ENCODE data around the gene SELENOT.
A peak's percentile ranks its signal among the peaks of the same experiment; 100 is the strongest.
"Not testable (repeated sequence)": the region's sequence is repeated elsewhere in the genome, so short reads cannot be mapped to it uniquely, and the experiment has no call there.

The SELENOT gene

DNA sequence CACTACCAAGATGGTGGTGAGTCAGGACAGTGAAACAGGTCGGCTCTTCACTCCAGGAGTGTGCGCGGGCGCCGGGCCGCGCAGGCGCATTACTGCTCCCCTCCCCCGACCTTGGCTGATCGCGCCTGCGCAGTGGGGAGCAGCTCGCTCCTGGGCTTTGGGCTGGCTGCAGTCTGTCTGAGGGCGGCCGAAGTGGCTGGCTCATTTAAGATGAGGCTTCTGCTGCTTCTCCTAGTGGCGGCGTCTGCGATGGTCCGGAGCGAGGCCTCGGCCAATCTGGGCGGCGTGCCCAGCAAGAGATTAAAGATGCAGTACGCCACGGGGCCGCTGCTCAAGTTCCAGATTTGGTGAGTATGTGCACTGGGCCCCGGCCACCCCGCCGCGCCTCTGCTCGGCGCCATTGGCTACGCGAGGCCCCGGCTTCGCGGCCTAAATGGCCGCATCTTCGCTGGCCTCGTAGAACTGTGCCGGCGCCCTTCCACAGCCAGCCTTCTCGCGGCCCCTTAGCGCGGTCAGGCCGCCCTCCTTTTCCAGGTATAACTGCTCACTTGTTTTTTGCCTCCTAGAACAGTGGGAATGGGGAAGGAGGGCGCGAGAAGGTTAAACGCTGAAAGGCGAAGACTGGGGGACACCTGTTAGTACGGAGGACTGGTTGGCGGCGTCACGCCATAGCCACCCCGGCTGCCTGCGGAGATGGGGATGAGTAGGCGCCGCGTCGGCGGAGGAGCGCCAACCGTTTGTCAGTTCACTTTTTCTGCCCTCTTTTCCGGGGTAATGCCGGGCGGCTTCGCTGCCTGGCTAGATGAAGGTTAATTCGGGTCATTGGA is at the start of gene SELENOT:
TSS of gene SELENOT (plus strand) at position 169 of the 827 bp plus-strand sequence. CDS start at position 211, 42 bp downstream.
- DNase-seq (ENCODE audit: low spot score), result peak; percentile 97

GRCh38 chr3:150555859-150556436 is 47.2 kb upstream of the SELENOT start:
- DNase-seq (ENCODE audit: low spot score), result no peak

DNA sequence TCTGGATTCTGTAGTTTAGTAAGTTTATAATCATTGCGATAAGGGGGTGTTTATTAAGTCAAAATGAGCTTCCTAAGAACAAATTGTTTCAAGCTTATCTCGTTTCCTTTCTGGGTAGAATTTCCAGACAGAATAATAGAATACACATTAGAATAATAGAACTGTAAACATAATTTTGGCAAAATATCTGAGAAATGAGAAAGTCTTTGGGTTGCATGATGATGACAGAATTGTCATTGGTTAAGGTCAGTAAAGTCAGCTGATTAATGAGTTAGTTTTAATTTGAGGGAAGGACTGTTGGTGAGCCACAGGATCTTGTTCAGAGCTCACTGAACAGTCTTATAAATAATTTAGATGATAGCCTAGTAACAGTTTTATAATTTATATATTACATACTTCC is 46.3 kb upstream of the SELENOT start:
- no peak for DNase-seq (ENCODE audit: low spot score)

DNA sequence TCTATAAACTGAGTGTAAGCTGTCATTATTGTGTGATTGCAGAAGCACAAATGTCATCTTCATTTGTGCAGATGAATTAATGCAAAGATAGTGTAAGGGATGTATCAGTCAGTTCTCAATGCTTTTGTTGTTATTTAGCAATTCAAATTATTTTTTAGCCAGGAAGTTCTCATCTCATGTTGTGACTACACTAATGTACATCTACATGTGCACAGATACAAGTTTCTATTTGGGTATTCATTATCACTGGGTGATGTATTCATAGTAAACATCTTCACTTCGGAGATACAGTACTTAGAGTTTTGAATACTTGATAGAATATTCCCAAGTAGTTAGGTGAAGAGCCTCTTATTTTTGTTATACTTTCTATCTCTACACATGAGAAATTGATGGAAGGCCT is 45.4 kb upstream of the SELENOT start:
- no peak for DNase-seq (ENCODE audit: low spot score)

- DNase-seq (ENCODE audit: low spot score), result no peak
Measured at GRCh38 chr3:150564243-150564642, 38.9 kb upstream of the SELENOT start.

DNA sequence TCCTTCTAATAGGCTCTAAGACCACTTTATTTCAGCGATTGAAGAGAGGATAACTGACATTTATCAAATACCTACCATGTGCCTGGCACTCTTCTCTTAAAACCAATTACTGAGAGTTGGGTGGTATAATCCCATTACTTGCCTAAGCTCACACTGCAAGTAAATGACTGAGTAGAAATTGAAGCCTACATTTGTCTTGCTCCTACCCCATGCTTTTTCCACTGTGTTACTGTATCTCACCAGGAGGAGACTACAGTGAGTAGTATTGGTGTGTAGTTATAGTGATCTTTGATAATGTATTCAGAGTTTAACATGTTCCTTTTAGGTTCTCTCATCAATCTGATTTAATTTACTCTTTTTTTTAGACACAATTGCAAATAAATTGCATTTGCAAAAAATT is 35.8 kb upstream of the SELENOT start:
- no peak for DNase-seq (ENCODE audit: low spot score)

DNA sequence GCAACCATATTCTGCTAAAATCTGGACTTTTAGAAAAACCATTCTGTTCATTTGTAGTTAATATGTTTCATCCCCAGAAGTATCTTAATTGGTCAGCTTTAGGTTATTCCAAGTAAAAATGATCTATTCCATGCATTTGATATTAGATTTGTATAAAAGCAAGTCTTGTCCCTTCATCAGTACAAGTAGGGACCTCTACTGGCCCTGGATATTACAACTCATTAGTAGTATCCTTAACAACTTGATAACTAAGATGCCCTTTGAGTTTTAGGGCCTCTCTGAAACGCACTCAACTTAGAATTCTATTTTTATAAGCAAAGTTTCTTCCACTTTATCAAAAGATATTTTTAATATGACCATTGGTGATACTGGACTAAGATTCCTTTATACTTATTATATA is 25.3 kb upstream of the SELENOT start:
- no peak for DNase-seq (ENCODE audit: low spot score)

- no peak for DNase-seq (ENCODE audit: low spot score)
Measured at GRCh38 chr3:150581174-150581573, 21.9 kb upstream of the SELENOT start.

- no peak for DNase-seq (ENCODE audit: low spot score)
Measured at GRCh38 chr3:150582620-150583019, 20.5 kb upstream of the SELENOT start.

GRCh38 chr3:150583028-150583427 is 20.1 kb upstream of the SELENOT start:
- no peak for DNase-seq (ENCODE audit: low spot score)

- DNase-seq (ENCODE audit: low spot score), result no peak
Measured at GRCh38 chr3:150588027-150588830, 14.9 kb upstream of the SELENOT start.

- no peak for DNase-seq (ENCODE audit: low spot score)
Measured at GRCh38 chr3:150589759-150590158, 13.4 kb upstream of the SELENOT start.

- no peak for DNase-seq (ENCODE audit: low spot score)
Measured at GRCh38 chr3:150594150-150594549, 9.0 kb upstream of the SELENOT start.

DNA sequence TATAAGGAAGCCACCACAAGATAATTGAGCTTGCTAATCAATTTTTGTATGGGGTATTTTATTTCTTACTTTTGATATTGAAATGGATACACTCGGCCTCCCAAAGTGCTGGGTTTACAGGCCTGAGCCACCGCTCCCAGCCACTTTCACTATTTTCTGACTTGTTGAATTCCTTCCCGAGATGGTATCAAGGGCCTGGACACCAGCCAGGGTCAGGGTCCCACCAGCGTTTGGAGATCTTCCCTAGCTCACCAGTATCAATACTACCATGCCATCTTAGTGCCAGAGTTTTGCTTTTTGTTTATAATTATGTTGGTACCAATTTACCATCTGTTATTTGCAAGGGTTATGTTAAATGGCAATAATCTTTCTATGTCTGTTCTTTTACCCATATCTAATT is 5.5 kb upstream of the SELENOT start:
- DNase-seq (ENCODE audit: low spot score), result no peak

DNA sequence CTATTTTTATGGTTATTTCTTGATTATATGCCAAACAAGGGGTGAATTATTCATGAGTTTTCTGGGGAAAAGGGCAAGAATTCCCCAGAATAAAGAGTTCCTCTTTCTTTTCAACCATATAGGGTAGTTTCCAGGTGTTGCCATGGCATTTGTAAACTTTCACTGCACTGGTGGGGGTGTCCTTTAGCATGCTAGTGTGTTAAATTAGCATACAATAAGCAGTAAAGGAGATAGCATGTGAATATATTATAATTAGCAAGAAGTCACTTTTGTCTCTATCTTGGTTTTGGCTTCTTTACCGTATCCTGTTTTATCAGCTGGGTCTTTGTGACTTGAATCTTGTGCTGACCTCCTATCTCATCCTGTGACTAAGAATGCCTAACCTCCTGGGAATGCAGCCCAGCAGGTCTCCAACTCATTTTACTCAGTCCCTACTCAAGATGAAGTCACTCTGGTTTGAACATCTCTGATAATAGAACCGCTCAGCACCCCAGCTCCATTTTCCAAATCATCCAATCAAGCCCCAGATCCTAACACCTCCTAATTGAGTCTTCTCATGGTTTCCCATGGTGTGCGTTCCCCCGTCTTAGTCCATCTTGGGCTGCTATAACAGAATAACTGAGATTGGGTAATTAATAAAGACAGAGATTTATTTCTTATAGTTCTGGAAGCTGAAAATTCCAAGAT is 3.4 kb upstream of the SELENOT start:
- no peak for DNase-seq (ENCODE audit: low spot score)

- DNase-seq (ENCODE audit: low spot score), result not testable (repeated sequence)
Measured at GRCh38 chr3:150600647-150601530, 2.2 kb upstream of the SELENOT start.

DNA sequence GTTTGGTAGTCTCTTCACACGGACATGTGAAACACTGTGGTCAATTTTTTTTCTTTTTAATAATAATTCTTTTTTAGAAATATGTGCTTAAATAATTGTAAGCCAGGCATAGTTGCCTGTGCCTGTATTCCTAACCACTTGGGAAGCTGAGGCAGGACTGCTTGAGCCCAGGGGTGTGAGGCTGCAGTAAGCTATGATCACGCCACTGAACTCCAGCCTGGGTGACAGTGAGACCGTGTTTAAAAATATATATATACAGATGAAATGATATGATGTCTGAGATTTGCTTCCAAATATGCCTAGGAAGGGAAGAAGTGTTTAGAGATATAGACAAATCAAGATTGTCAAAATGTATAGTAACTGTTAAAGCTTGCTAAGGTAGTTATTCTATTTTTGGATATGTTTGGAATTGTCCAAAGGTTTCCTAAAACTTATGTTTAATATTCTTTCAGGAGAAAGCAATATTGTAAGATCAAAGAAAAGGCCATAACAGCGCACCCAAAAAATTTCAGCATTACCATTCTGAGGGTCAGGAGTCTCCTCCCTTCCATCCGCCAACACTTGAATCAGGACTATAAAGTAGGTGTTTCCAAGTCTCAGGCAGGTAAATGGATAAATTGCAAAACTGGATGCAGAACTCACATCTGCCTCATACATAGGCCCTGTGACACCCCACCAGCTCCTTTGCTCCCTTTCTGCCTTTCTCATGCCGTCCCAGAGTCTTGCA is 532 bp upstream of the SELENOT start:
- no peak for DNase-seq (ENCODE audit: low spot score)

GRCh38 chr3:150603980-150604319 is 829 bp downstream of the SELENOT start:
- no peak for DNase-seq (ENCODE audit: low spot score)

GRCh38 chr3:150605998-150606641 is 3.0 kb downstream of the SELENOT start:
- no peak for DNase-seq (ENCODE audit: low spot score)

All from left forelimb (tissue), 1 donor.